ENCODE measurements around the gene ZNF25. TPM values are rescaled to one million over a fixed set of nuclear protein-coding genes. Genes with fewer than 3 reads are reported as not detected.

The ZNF25 gene
- total and polyA plus RNA-seq, 9 of the 15 experiments (the other 6 are each of a cell fraction or from before 2014, with no cell fraction given): 0.62 to 2.3 (median 1.6) TPM

DNA sequence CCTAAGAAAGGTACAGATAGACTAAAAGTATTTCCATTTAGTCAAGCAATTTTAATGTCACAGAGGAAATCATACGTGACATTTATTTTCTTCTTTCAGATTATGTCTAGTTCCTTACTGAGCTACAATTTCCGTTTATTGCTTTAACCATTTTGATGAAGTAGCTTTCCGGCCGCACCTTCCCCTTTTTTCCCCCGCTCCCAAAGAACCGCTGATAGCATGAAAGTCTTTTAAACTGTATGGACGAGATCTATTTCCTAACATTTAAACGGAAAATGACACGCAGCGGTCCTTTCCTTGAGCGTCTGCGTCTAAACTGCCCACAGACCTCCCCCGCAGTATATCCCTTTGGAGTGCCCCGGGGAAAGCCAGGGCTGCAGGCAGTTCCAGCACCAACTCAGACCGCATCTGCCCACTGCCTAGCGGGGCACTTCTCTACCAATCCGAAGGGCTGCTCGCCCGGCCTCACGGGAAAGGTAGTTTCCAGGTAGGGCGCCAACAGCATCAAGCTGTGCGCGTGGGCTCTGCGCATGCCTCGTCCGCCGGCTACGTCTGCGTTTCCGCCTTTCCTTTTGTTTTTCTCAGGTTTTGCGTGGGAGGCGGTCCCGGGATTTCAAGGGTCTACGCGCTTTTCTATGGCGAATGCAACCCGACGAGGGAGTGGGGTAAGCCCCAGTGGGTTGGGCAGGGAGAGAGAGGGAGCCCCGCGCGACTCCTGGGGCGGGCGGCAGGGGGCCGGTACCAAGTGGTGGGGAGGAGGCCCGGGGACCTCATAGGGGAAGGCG is 33.9 kb upstream of the ZNF25 start, which contains the start of gene ZNF33A (continued):
- TF ChIP-seq, protein P1, sequence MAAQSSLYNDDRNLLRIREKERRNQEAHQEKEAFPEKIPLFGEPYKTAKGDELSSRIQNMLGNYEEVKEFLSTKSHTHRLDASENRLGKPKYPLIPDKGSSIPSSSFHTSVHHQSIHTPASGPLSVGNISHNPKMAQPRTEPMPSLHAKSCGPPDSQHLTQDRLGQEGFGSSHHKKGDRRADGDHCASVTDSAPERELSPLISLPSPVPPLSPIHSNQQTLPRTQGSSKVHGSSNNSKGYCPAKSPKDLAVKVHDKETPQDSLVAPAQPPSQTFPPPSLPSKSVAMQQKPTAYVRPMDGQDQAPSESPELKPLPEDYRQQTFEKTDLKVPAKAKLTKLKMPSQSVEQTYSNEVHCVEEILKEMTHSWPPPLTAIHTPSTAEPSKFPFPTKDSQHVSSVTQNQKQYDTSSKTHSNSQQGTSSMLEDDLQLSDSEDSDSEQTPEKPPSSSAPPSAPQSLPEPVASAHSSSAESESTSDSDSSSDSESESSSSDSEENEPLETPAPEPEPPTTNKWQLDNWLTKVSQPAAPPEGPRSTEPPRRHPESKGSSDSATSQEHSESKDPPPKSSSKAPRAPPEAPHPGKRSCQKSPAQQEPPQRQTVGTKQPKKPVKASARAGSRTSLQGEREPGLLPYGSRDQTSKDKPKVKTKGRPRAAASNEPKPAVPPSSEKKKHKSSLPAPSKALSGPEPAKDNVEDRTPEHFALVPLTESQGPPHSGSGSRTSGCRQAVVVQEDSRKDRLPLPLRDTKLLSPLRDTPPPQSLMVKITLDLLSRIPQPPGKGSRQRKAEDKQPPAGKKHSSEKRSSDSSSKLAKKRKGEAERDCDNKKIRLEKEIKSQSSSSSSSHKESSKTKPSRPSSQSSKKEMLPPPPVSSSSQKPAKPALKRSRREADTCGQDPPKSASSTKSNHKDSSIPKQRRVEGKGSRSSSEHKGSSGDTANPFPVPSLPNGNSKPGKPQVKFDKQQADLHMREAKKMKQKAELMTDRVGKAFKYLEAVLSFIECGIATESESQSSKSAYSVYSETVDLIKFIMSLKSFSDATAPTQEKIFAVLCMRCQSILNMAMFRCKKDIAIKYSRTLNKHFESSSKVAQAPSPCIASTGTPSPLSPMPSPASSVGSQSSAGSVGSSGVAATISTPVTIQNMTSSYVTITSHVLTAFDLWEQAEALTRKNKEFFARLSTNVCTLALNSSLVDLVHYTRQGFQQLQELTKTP (IDR thresholded peaks at IDR 0.05; ENCODE audit: low read depth in 1 of 2, partially characterized antibody in 2 of 2): peak in 1 of 2 experiments; percentile 74
- TF ChIP-seq, protein P2, sequence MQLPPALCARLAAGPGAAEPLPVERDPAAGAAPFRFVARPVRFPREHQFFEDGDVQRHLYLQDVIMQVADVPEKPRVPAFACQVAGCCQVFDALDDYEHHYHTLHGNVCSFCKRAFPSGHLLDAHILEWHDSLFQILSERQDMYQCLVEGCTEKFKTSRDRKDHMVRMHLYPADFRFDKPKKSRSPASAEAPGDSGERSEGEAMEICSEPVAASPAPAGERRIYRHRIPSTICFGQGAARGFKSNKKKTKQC (CRISPR knock-in tag; IDR thresholded peaks at IDR 0.05): 0 out of 2 replicates have a peak, but pooled peaks have one; percentile 26
- TF ChIP-seq ZEB2 (IDR thresholded peaks at IDR 0.05) (peak; percentile 70), ZFX (CRISPR knock-in tag; IDR thresholded peaks at IDR 0.05) (no peak), RAD51 (IDR thresholded peaks at IDR 0.05; ENCODE audit: borderline replicate concordance, low read depth) (no peak), CTBP1 (IDR thresholded peaks at IDR 0.05; ENCODE audit: borderline replicate concordance) (peak; percentile 73; the same call in 1 of the 2 replicates), MTA2 (IDR thresholded peaks at IDR 0.05; ENCODE audit: low read depth) (0 out of 2 replicates have a peak, but pooled peaks have one; percentile 5), ZKSCAN1 (IDR thresholded peaks at IDR 0.05; ENCODE audit: low read depth, low read length) (peak; percentile 19; the same call in 1 of the 2 replicates), PTRF (tag; IDR thresholded peaks at IDR 0.05) (no peak), NRF1 (conservative IDR thresholded peaks at IDR 0.05 in 1 of 2, IDR thresholded peaks at IDR 0.05 in 1 of 2) (peak; percentile 93 to 94), HDAC2 (IDR thresholded peaks at IDR 0.05) (peak; percentile 44; the same call in 1 of the 2 replicates), SMC3 (conservative IDR thresholded peaks at IDR 0.05; ENCODE audit: insufficient read depth, low read depth, low read length) (no peak), POU5F1 (IDR thresholded peaks at IDR 0.05; ENCODE audit: borderline replicate concordance, low read depth, low read length, partially characterized antibody) (peak; percentile 49), SPI1 (IDR thresholded peaks at IDR 0.05; ENCODE audit: borderline replicate concordance, low read depth, low read length) (peak; percentile 38; the same call in 1 of the 2 replicates), EP400 (IDR thresholded peaks at IDR 0.05) (peak; percentile 90), PCBP2 (IDR thresholded peaks at IDR 0.05; ENCODE audit: low read depth, low read length, poor library complexity, severe bottlenecking) (no peak), SOX6 (IDR thresholded peaks at IDR 0.05) (0 out of 2 replicates have a peak, but pooled peaks have one; percentile 7), ZNF354B (CRISPR knock-in tag; IDR thresholded peaks at IDR 0.05) (no peak)
- TF ChIP-seq, protein P3, sequence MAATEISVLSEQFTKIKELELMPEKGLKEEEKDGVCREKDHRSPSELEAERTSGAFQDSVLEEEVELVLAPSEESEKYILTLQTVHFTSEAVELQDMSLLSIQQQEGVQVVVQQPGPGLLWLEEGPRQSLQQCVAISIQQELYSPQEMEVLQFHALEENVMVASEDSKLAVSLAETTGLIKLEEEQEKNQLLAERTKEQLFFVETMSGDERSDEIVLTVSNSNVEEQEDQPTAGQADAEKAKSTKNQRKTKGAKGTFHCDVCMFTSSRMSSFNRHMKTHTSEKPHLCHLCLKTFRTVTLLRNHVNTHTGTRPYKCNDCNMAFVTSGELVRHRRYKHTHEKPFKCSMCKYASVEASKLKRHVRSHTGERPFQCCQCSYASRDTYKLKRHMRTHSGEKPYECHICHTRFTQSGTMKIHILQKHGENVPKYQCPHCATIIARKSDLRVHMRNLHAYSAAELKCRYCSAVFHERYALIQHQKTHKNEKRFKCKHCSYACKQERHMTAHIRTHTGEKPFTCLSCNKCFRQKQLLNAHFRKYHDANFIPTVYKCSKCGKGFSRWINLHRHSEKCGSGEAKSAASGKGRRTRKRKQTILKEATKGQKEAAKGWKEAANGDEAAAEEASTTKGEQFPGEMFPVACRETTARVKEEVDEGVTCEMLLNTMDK (IDR thresholded peaks at IDR 0.05; ENCODE audit: borderline replicate concordance, insufficient read depth, low read depth, low read length, poor library complexity, severe bottlenecking): peak; percentile 58

Data from K562 (cell line).